HG03457 (cell line): ENCODE data around the gene GZMM.

Source experiments
- ATAC-seq: cut with Tn5 transposase; IDR thresholded peaks from one replicate; pipeline ENCODE4 v1.9.1; 2021; ENCODE audit warnings: moderate number of reproducible peaks; ENCODE audit not compliant: unreplicated experiment

Gene GZMM

DNA sequence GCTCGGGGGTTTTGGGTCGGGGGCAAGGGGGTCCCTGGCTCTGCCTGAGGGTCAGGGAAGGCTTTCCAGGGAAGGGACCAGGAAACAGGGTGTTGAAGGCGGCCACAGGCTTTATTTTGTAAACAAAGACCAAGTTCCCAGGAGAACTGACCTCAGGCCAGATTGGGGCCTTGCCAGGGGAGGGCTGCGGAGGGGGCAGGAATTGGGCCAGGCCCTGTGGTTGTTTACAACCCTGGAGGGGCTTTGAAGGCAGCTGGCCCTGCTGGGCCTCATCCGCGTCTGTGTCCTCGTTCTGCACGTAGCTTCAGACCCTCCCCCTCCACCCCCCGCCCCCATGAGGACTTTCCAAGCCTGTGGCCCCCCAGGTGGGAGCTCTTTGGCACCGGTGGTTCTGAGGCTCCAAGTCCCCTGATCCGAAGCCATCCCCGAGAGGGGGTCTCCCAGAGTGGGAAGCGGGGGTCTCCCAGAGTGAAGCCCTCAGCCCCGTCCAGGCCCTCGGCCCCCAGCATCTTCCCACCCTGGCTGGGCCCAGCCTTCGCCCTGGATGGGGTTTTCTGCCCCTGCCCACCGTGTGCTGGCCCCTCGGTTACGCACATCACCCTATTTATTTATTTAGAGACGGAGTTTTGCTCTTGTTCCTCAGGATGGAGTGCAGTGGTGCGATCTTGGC, 15.1 kb downstream of the GZMM start:
- ATAC-seq: no peak

- ATAC-seq: no peak
Observed at GRCh38 chr19:560121-560520, 16.3 kb downstream of the GZMM start.

DNA sequence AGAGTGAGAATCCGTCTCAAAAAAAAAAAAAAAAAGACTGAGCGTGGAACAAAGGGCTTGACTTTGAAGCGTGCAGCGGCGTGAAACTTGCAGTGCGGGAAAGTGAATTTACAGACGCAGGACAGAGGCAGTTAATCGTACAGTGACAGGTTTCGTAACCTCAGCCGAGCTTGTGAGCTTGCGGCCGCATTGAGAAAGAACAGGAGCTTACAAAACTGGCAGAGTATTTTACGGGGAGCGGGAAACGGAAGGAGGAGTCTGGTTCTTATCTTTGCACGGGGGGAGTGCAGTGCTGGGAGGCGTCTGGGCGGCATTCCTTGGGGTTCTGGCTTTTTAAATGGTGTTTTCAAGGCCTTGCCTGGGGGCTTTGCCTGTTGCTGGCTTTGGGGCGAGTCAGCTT, 22.6 kb downstream of the GZMM start:
- no peak for ATAC-seq

- no peak for ATAC-seq
Observed at GRCh38 chr19:566844-567243, 23.0 kb downstream of the GZMM start.

DNA sequence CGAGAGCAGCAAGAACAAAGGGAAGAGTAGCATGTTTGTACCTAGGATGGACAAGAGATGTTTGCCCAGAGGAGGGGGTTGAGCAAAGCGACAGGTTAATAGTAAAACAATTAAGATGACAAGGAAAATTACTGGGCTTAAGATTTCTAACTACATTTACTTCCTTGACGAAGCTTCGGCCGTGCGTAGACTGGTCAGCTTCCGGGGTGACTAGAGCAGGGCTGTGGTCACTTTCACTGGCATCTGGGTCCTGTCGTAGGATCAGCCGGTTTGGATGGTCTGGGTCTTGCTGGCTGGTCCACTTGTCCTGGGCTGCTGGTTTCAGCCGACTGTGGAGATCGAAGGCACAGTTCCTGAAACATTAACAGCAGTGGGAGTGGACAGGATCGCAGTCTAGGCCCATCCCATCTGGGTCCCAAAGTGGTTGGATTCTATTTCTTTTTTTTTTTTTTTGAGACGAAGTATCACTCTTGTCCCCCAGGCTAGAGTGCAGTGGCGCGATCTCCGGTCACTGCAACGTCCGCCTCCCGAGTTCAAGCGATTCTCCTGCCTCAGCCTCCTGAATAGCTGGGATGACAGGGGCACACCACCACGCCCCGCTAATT, 23.5 kb downstream of the GZMM start:
- ATAC-seq: no peak

GRCh38 chr19:570251-570686, 26.4 kb downstream of the GZMM start:
- no peak for ATAC-seq

GRCh38 chr19:570937-571565, 27.2 kb downstream of the GZMM start:
- no peak for ATAC-seq

DNA sequence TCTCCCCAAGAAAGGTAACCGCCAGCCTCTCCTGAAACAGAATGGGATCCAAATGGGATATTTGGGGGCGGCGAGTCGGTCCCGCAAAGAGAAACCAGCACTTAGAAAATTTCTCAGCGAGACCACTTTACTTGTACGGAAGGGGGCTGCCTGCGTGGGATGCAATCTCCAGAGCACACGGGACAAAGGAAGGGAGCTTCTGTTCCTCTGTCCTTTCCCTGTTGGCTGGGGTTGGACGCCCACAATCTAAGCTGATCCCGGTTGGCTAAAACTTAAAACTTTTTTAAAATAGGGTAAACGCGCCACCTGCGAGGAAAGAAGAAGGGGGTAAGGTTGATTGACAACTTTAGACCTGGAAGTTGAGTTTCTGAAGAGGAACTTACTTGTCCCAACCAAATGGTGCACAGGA, 27.7 kb downstream of the GZMM start:
- ATAC-seq: no peak

DNA sequence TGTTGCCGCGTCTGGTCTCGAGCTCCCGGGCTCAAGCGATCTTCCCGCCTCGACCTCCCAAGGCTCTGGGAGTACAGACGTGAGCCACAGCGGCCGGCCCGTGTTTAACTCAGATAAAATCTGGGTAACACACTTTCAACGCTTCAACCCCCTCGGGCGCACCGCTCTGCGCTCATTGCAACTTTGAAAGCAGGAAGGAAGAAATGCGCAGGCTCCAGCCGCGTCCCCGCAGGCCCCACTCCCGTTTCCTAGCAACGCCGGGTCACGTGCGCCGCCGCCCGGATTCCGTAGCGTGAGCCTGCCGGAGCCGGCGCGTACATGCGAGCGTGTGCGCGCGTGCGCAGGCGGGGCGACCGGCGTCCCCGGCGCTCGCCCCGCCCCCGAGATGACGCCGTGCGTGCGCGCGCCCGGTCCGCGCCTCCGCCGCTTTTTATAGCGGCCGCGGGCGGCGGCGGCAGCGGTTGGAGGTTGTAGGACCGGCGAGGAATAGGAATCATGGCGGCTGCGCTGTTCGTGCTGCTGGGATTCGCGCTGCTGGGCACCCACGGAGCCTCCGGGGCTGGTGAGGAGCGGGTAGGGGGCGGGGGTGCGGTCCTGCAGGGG, 28.4 kb downstream of the GZMM start, which contains the start of gene BSG:
TSS of gene BSG (plus strand) at position 457 of the 603 bp plus-strand sequence. CDS start at position 496, 39 bp downstream.
- peak; percentile 63 for ATAC-seq

DNA sequence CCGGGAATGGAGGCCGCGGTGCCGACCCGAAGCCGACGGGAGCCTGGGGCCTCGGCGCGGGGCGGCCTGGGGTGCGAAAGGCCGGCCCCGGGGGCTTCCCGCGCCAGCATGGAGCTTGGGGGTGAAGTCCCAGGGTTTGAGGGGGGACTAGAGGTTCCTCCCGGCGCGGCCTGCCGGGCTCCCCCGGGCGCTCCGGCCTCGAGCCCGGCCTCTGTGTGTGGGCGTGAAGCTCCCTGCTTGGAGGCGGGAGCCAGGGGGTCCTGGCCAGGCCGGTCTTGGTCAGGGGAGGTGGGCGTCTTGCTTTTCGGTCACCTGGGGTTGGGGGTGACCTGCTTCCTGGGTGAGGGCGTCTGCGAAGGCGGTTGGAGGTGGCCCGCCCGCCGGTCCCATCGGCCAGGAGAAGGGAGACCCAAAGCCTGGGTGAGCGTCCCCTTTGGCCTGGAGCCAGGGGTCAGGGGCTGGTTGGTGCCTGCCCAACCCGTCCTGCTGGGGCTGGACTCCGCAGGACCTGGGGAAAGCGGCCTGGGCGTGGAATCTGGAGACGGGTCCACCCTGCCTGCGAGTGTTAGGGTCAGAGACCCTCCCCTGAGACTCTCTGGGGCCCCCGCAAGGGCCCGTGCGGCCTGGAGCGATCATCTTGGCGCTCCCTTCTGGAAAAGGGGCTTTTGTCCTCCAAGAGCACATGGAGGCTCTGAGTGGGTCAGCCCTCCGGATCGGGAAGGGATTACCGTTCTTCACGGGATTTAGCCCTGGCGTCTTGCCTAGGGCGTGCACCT, 29.1 kb downstream of the GZMM start:
- ATAC-seq: peak; percentile 28

DNA sequence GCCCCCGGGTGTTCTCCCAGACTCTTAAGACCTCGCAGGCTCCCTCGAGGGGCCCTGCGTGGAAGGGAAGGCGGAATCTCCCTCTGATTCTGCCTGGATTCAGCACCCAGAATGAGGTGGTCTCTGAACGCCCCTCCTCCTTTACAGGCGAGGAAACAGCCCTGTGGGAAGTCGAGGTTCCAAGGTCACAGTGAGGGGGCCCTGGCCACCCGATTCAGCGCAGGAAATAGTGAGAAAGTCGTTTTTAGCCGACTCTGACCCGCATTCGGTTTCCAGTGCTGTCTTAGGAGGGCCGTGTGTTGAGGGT, 29.6 kb downstream of the GZMM start:
- no peak for ATAC-seq

DNA sequence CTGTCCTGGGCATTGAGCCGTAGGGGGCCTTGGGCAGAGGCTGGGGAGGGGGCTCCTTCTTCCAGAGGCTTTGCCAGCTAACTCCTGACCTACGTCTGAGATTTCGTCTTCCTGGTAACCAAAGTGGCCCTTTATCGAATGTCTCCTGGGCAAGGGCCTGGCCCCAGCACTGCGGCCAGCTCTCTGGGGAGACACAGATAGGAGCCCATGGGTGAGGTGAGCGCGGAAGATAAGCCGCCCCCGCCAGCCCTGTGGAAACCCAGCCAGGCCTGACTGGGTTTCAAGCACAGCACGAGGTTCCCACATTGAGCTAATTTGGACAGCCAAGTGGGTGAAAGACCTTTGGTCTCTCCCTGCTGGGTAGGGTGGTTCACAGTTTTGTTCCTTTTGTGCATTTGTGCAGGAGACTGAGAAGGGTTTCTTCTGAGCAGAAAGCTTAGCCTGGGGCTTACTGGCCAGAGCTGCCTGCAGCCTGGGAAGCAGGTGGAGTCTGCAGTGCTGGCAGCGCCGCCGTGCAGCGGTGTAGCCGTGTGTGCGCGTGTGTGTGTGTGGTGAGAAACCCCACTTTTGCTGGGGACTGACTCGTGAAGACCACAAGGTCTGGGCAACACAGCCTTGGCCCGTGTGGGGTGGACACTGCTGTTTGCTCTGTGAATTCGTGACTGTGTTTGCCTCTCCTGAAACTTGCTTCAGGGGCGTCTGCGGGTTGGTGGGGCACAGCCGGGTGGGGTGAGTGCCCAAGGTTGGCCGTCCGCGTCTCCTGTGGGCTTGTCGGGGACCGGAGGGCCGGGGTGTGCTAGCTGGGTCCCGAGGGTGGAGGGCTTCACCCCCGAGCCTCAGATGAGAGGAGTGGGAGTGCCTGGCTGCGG, 31.0 kb downstream of the GZMM start:
- no peak for ATAC-seq

DNA sequence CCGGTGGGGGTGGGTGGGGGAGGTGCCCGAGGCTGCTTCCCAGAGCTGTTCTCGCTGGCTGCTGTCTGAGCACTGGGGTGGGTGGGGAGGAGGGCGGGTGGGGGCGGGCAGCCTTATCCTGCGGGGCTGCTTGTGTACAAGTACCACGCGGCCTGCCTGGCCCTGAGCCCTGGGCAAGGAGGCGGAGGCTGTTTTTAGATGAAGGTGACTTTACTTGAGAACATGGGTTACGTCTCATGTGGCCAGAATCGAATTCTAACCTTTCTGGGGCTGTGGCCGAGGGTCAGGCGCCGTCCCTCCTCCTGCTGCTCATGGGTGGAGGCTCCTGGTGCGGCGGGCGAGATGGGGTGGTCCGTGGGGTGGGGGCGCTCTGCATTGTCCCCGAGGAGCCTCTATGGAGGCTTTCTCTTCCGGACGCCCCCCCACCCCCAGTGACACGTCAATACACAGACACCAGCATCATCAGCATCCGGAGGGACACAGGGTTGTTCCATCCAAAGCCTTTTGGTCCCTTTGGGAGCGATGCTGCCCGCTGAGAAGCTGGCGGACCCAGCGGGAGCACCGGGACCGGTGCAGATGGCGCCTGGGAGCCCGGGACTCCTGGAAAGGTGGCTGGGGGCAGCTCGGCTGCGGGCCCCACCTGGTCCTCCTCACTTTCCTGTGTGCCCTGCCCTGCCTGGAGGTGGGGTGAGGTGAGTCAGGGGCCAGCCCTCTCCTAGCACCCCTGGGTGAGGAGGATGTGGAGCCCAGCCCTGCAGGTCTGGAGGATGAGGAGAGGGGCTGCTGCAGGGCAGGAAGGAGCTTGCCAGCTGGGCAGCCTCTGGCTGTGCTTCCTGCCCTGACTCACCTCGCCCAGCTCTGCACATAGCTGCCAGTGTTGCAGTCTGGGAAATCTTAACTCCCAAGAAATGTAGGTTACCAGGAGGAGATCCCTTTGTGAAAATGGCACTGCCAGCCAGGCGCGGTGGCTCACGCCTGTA, 32.0 kb downstream of the GZMM start:
- ATAC-seq: no peak

DNA sequence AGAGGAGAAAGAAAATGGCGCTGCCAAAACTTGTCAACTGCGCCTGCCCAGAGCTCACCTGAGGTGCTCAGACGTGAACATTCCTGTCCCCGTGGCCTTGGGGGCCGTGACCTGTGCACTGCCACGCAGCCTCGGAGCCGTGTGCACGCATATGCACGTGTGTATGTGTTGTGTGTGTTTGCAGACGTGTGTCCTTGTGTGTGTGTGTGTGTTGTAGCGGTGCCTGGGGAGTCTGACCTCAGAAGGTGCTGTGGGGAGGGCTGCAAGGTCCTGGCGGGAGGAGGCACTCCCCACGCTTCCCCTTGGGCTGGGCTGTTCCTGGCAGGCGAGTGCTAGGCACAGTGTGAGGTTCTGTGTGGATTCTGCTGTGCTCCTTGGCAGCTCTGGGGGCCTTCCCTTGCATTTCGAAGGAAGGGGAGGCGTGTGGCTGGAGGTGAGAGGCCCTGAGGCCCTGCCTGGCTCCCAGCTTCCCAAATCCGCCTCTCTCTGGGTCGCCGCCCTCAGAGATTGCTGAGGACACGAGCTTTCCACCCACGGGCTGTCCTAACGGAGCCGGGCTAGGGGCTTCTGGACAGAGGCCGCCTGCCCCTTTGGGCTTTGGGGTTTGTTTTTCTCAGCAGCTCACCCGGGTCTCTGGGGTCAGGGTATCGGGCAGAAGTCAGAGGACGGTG, 33.0 kb downstream of the GZMM start:
- ATAC-seq: no peak

DNA sequence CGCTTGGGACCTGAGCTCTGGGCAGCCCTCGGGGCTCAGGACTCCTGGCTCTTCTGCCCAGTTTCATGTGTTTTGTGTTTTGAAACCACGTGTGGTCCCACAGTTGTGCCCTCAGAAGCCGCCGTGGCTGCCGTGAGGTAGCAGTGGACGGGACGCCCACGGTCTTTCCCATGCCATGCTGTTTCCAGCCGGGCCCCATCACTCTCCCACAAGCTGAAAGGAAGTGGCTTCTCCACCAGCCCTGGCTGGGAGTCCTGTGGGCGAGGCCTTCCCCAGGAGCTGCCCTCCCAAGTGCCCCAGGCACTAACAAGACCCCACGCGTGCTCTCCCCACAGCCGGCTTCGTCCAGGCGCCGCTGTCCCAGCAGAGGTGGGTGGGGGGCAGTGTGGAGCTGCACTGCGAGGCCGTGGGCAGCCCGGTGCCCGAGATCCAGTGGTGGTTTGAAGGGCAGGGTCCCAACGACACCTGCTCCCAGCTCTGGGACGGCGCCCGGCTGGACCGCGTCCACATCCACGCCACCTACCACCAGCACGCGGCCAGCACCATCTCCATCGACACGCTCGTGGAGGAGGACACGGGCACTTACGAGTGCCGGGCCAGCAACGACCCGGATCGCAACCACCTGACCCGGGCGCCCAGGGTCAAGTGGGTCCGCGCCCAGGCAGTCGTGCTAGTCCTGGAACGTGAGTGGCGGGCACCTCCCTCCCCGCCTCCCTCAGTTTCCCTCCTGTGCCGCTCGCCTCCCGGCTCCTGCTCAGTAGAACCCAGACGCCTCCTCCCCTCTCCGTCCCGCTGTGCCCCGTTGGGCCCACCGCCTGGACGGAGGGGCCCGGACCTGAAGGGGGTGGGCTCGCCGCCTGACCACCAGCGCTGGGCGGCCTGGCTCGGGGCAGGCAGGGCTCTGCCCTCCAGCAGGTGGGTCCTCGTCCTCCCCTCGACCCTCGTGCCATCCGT, 33.9 kb downstream of the GZMM start:
- no peak for ATAC-seq

- ATAC-seq: no peak
Observed at GRCh38 chr19:579111-579841, 35.4 kb downstream of the GZMM start.

DNA sequence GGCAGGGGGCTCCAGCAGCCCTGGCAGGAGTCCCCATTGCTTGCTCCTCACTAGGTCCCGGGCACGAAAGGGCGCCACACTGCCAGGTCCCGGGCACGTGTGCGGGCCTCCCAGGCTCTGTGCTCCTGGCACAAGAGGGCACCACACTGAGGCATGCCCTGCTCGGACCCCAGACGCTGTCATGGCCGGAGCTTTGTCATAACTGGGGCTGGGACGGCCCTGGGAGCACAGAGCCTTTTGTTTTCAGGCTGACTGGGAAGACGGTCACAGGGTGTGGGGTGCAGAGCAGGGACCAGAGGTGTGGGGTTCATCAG, 35.9 kb downstream of the GZMM start:
- ATAC-seq: no peak
